Measurements from ENCODE around the gene YES1. TPM values are rescaled to one million over a fixed set of nuclear protein-coding genes. Genes with fewer than 3 reads are reported as not detected.

Gene YES1
- total and polyA plus RNA-seq, 2 of the 13 experiments (the other 11 are each of a cell fraction or from before 2014, with no cell fraction given): 17.2 to 70.8 TPM

GRCh38 chr18:767961-768360 lies 44.1 kb downstream of the YES1 start:
- Histone ChIP-seq H3K27me3 (ENCODE audit: control insufficient read depth in 1 of 2, insufficient read depth in 2 of 2, low read length in 2 of 2) (no peaks in the 10 kb centered on the region), H4K20me1 (ENCODE audit: insufficient read depth, low read length) (no peaks in the 10 kb centered on the region), H3K9ac (ENCODE audit: insufficient read depth, low read depth, low read length) (no peak overlapping the region), H2AFZ (ENCODE audit: low read length) (no peak overlapping the region), H3K27ac (ENCODE audit: extremely low read length, insufficient read depth, low read length) (no peak overlapping the region), H3K79me2 (ENCODE audit: insufficient read depth, low read length) (peaks cover 58% of the 10 kb centered on the region), H3K9me3 (ENCODE audit: low read length) (no peaks in the 10 kb centered on the region), H3K4me1 (ENCODE audit: insufficient read depth, low read length) (peaks cover 53% of the 10 kb centered on the region), H3K4me2 (ENCODE audit: low read depth, low read length) (no peak overlapping the region), H3K4me3 (replicated peaks in 1 of 3; ENCODE audit: insufficient read depth in 1 of 3, low read depth in 2 of 3, low read length in 3 of 3) (no peak overlapping the region), H3K36me3 (replicated peaks in 1 of 2; ENCODE audit: control insufficient read depth in 1 of 2, insufficient read depth in 2 of 2, low read length in 2 of 2) (no peaks in the 10 kb centered on the region)
- in situ Hi-C loops (cut with HindIII; ENCODE audit: extremely low pct_ligation_motif_present, low pct_unique_long_range_greater_than_20kb): no loop called here
- BruUV-seq (replicated peaks): no TSS peak
- DNase-seq (ENCODE audit: low spot score) (no peak), FAIRE-seq (no peak), ATAC-seq (no peak)
- ChIA-PET CTCF (ENCODE audit: low intra/inter-chr PET ratio, low total read pairs) (no interaction called here), POLR2A (interaction anchor here (0.6 kb wide), 1 partner anchor 45 kb away, joined by 3 read pairs; no protein-coding TSS in a partner anchor)
- 100% methylated on average over 1 of the region's 1 CpG for WGBS (ENCODE audit: low lambda C conversion rate)
- intact Hi-C loops (cut with micrococcal nuclease; ENCODE audit: unreplicated experiment): no loop called here
- TF ChIP-seq ZMYM2 (CRISPR knock-in tag; IDR thresholded peaks at IDR 0.05) (no peak), ZNF878 (CRISPR knock-in tag; IDR thresholded peaks at IDR 0.05) (no peak), ZNF547 (CRISPR knock-in tag; IDR thresholded peaks at IDR 0.05) (no peak), CENPX (CRISPR knock-in tag; IDR thresholded peaks at IDR 0.05) (no peak), ZNF776 (CRISPR knock-in tag; IDR thresholded peaks at IDR 0.05) (no peak), CAMTA2 (CRISPR knock-in tag; IDR thresholded peaks at IDR 0.05; ENCODE audit: borderline replicate concordance) (no peak), ZNF264 (CRISPR knock-in tag; IDR thresholded peaks at IDR 0.05) (no peak), ZNF274 (CRISPR knock-in tag; IDR thresholded peaks at IDR 0.05) (no peak), ZNF770 (CRISPR knock-in tag; IDR thresholded peaks at IDR 0.05) (no peak), ZBTB21 (CRISPR knock-in tag; IDR thresholded peaks at IDR 0.05) (no peak), MYC (CRISPR knock-in tag; IDR thresholded peaks at IDR 0.05; ENCODE audit: borderline replicate concordance) (no peak)
- TF ChIP-seq, protein P1, sequence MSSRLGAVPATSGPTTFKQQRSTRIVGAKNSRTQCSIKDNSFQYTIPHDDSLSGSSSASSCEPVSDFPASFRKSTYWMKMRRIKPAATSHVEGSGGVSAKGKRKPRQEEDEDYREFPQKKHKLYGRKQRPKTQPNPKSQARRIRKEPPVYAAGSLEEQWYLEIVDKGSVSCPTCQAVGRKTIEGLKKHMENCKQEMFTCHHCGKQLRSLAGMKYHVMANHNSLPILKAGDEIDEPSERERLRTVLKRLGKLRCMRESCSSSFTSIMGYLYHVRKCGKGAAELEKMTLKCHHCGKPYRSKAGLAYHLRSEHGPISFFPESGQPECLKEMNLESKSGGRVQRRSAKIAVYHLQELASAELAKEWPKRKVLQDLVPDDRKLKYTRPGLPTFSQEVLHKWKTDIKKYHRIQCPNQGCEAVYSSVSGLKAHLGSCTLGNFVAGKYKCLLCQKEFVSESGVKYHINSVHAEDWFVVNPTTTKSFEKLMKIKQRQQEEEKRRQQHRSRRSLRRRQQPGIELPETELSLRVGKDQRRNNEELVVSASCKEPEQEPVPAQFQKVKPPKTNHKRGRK (CRISPR knock-in tag; IDR thresholded peaks at IDR 0.05): no peak

All from HepG2 (cell line).